Neural cell (in vitro differentiated cells): ENCODE measurements around the gene KIAA1586. TPM values are rescaled to one million over a fixed set of nuclear protein-coding genes. Genes with fewer than 3 reads are reported as not detected.
A peak's percentile ranks its signal among the peaks of the same experiment; 100 is the strongest.
"Not testable (repeated sequence)": the region's sequence is repeated elsewhere in the genome, so short reads cannot be mapped to it uniquely, and the experiment has no call there.

Experiments used
- H2AFZ ChIP-seq: fragments of 200-600, 300-800 bp; sonication (generic), shearing (Covaris generic); 2 replicates; pipeline ENCODE4 v1.6.0; 2014; ENCODE audit warnings: low read depth, mild to moderate bottlenecking, antibody characterized with exemption, low read length, moderate library complexity
- H3F3A ChIP-seq: fragments of 200-600 bp; shearing (Covaris generic); 2 replicates; pipeline ENCODE4 v1.6.1; 2016; ENCODE audit warnings: mild to moderate bottlenecking, moderate library complexity, mixed read lengths, antibody characterized with exemption, low read length; ENCODE audit not compliant: insufficient read depth, poor library complexity, severe bottlenecking
- H3K27ac ChIP-seq: fragments of 200-600, 300-800 bp; sonication (generic), shearing (Covaris generic); 2 replicates; pipeline ENCODE4 v1.5.1; 2014; ENCODE audit warnings: mild to moderate bottlenecking, low read length, moderate library complexity
- H3K27me3 ChIP-seq: fragments of 300-800, 200-600 bp; sonication (generic), shearing (Covaris generic); 2 replicates; pipeline ENCODE4 v1.6.0; 2014; ENCODE audit warnings: mild to moderate bottlenecking, low read depth, low read length, moderate library complexity; ENCODE audit not compliant: insufficient read depth
- H3K36me3 ChIP-seq: fragments of 300-800, 200-600 bp; sonication (generic), shearing (Covaris generic); 2 replicates; pipeline ENCODE4 v1.5.1; 2014; ENCODE audit warnings: mild to moderate bottlenecking, antibody characterized with exemption, low read length, moderate library complexity; ENCODE audit not compliant: insufficient read depth
- H3K4me2 ChIP-seq: fragments of 300-800, 200-600 bp; sonication (generic), shearing (Covaris generic); 2 replicates; pipeline ENCODE4 v1.6.0; 2014; ENCODE audit warnings: mild to moderate bottlenecking, low read length
- H3K4me3 ChIP-seq: fragments of 300-800, 200-600 bp; sonication (generic), shearing (Covaris generic); 2 replicates; pipeline ENCODE4 v1.5.1; 2014; ENCODE audit warnings: mild to moderate bottlenecking, low read length, moderate library complexity
- H3K79me2 ChIP-seq: fragments of 200-600 bp; shearing (Covaris generic); replicated peaks from 2 replicates; pipeline ENCODE4 v1.6.0; 2014; ENCODE audit warnings: mild to moderate bottlenecking, low read length, moderate library complexity; ENCODE audit not compliant: insufficient read depth
- H3K9ac ChIP-seq: fragments of 300-800, 200-600 bp; sonication (generic), shearing (Covaris generic); 2 replicates; pipeline ENCODE4 v1.6.1; 2016; ENCODE audit warnings: mild to moderate bottlenecking, low read length, mixed read lengths
- H3K9me2 ChIP-seq: fragments of 200-600 bp; shearing (Covaris generic); 2 replicates; pipeline ENCODE4 v1.6.1; 2016; ENCODE audit warnings: mild to moderate bottlenecking, low read length, mixed read lengths; ENCODE audit not compliant: insufficient read depth
- H3K9me3 ChIP-seq: fragments of 200-600, 300-800 bp; sonication (generic), shearing (Covaris generic); 2 replicates; pipeline ENCODE4 v1.6.1; 2016; ENCODE audit warnings: mild to moderate bottlenecking, mixed run types, low read length, moderate library complexity, mixed read lengths
- H4K20me1 ChIP-seq: fragments of 200-600 bp; shearing (Covaris generic); 2 replicates; pipeline ENCODE4 v1.6.1; 2016; ENCODE audit warnings: mild to moderate bottlenecking, mixed run types; ENCODE audit not compliant: insufficient read depth
- CTCF ChIP-seq: fragments of 450-650 bp; IDR thresholded peaks from 2 replicates; pipeline ENCODE4 v1.5.1; 2014; ENCODE audit warnings: antibody characterized with exemption, mild to moderate bottlenecking, moderate library complexity; ENCODE audit not compliant: poor library complexity, severe bottlenecking
- EP300 ChIP-seq: fragments of 450-650 bp; conservative IDR thresholded peaks from 2 replicates; pipeline ENCODE4 v1.6.1; 2014; ENCODE audit warnings: antibody characterized with exemption, mild to moderate bottlenecking, moderate library complexity; ENCODE audit not compliant: poor library complexity, severe bottlenecking
- EZH2 ChIP-seq: fragments of 200-600, 300-800 bp; shearing (Covaris generic), sonication (generic); IDR thresholded peaks from 2 replicates; pipeline ENCODE4 v1.6.1; 2014; ENCODE audit warnings: antibody characterized with exemption, low read length, borderline replicate concordance, mild to moderate bottlenecking; ENCODE audit not compliant: insufficient read depth, poor library complexity, severe bottlenecking
- MXI1 ChIP-seq: fragments of 450-650 bp; conservative IDR thresholded peaks from 2 replicates; pipeline ENCODE4 v1.6.1; 2014; ENCODE audit warnings: antibody characterized with exemption, mild to moderate bottlenecking; ENCODE audit not compliant: poor library complexity, severe bottlenecking
- POLR2AphosphoS5 ChIP-seq: IDR thresholded peaks from 2 replicates; pipeline ENCODE4 v1.6.1; 2012
- RAD21 ChIP-seq: fragments of 450-650 bp; conservative IDR thresholded peaks from 2 replicates; pipeline ENCODE4 v1.6.1; 2014; ENCODE audit warnings: antibody characterized with exemption, mild to moderate bottlenecking, moderate library complexity
- SMC3 ChIP-seq: fragments of 450-650 bp; conservative IDR thresholded peaks from 2 replicates; pipeline ENCODE4 v1.6.1; 2014; ENCODE audit warnings: antibody characterized with exemption, mild to moderate bottlenecking, moderate library complexity; ENCODE audit not compliant: poor library complexity
- TAF1 ChIP-seq: IDR thresholded peaks from 2 replicates; pipeline ENCODE4 v1.6.1; 2012; ENCODE audit warnings: low read depth
- polyA minus RNA-seq: library from RNA; depleted of rRNA, polyadenylated mRNA; stranded (reverse); fragments of >200 nt; gene quantifications from 2 replicates; pipeline ENCODE4 v1.2.3, GENCODE V29; 2014
- polyA plus RNA-seq: library from polyadenylated mRNA; depleted of rRNA; stranded (reverse); fragments of >200 nt; gene quantifications from 2 replicates; pipeline ENCODE4 v1.2.3, GENCODE V29; 2014
- TF ChIP-seq, protein P1 (sequence below): IDR thresholded peaks from 2 replicates; pipeline ENCODE4 v1.6.1; 2012; ENCODE audit warnings: borderline replicate concordance

The KIAA1586 gene
- 27.1 and 34.4 TPM in 2 replicates for polyA plus RNA-seq
- 103 and 111 TPM in 2 replicates for polyA minus RNA-seq

GRCh38 chr6:57046332-57047256 lies at the start of gene KIAA1586:
Gene KIAA1586 (plus strand): TSS chr6:57046693. CDS start chr6:57046756, 63 bp downstream.
- H3K36me3 ChIP-seq, H3K27me3 ChIP-seq, H3F3A ChIP-seq, H4K20me1 ChIP-seq, H3K9me3 ChIP-seq, H3K9me2 ChIP-seq: not testable (repeated sequence)
- peak within 1 kb of the TSS; percentile 95 for H3K4me2 ChIP-seq
- TF ChIP-seq, protein P1, sequence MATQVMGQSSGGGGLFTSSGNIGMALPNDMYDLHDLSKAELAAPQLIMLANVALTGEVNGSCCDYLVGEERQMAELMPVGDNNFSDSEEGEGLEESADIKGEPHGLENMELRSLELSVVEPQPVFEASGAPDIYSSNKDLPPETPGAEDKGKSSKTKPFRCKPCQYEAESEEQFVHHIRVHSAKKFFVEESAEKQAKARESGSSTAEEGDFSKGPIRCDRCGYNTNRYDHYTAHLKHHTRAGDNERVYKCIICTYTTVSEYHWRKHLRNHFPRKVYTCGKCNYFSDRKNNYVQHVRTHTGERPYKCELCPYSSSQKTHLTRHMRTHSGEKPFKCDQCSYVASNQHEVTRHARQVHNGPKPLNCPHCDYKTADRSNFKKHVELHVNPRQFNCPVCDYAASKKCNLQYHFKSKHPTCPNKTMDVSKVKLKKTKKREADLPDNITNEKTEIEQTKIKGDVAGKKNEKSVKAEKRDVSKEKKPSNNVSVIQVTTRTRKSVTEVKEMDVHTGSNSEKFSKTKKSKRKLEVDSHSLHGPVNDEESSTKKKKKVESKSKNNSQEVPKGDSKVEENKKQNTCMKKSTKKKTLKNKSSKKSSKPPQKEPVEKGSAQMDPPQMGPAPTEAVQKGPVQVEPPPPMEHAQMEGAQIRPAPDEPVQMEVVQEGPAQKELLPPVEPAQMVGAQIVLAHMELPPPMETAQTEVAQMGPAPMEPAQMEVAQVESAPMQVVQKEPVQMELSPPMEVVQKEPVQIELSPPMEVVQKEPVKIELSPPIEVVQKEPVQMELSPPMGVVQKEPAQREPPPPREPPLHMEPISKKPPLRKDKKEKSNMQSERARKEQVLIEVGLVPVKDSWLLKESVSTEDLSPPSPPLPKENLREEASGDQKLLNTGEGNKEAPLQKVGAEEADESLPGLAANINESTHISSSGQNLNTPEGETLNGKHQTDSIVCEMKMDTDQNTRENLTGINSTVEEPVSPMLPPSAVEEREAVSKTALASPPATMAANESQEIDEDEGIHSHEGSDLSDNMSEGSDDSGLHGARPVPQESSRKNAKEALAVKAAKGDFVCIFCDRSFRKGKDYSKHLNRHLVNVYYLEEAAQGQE: peak; percentile 21
- TF ChIP-seq EP300 (peak; percentile 57), MXI1 (peak; percentile 77), RAD21 (peak; percentile 20), POLR2AphosphoS5 (peak; percentile 80)
- peak within 1 kb of the TSS; percentile 74 for H3K4me3 ChIP-seq
- peak within 1 kb of the TSS; percentile 76 for H3K27ac ChIP-seq
- peaks cover 25% of the 10 kb centered on the region for H3K79me2 ChIP-seq
- peak within 1 kb of the TSS; percentile 70 for H3K9ac ChIP-seq
- peak within 1 kb of the TSS; percentile 41 for H2AFZ ChIP-seq

DNA sequence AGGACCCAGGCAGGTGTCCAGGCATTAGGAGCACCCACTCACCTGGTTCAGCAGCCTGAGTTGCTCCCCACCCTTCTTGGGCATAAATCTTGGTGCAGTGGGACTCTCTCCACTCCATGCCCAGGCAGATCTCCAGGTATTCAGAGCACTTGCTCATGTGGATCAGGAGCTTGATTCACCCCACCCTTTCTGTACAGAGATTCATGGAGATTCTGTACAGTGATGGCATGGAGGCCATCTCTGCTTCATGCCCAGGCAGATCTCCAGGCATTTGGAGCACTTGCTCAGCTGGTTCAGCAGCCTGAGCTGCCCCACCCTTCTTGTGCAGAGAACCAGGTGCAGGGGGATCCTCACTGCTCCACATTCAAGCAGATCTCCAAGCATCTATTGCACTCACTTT lies 47.4 kb upstream of the KIAA1586 start:
- Histone ChIP-seq H4K20me1 (no peaks in the 10 kb centered on the region), H3K79me2 (no peaks in the 10 kb centered on the region), H3K4me2 (no peak overlapping the region), H2AFZ (no peak overlapping the region), H3K9ac (no peak overlapping the region), H3K36me3 (no peaks in the 10 kb centered on the region), H3K27ac (no peak overlapping the region), H3K27me3 (no peaks in the 10 kb centered on the region), H3F3A (no peaks in the 10 kb centered on the region), H3K4me3 (no peak overlapping the region), H3K9me2 (no peaks in the 10 kb centered on the region), H3K9me3 (no peaks in the 10 kb centered on the region)
- TF ChIP-seq EP300: no peak
- TF ChIP-seq RAD21: no peak
- no peak for TF ChIP-seq TAF1
- TF ChIP-seq, protein P1: no peak
- TF ChIP-seq SMC3: no peak
- no peak for TF ChIP-seq CTCF
- no peak for TF ChIP-seq EZH2
- no peak for TF ChIP-seq POLR2AphosphoS5
- TF ChIP-seq MXI1: no peak

DNA sequence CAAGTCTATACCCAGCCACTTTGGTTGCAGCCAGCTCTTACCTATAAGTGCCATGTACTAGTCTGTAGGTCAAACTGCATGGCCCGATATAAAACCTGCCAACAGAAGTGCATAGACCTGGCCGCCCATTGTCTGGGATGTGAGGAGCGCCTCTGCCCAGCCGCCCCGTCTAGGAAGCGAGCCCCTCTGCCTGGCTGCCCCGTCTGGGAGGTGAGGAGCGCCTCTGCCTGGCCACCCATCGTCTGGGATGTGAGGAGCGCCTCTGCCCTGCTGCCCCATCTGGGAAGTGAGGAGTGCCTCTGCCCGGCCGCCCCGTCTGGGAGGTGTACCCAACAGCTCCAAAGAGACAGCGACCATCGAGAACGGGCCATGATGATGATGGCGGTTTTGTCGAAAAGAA lies 46.7 kb upstream of the KIAA1586 start:
- H3F3A ChIP-seq, H4K20me1 ChIP-seq, H3K36me3 ChIP-seq, H3K9ac ChIP-seq, H2AFZ ChIP-seq, H3K9me3 ChIP-seq, H3K79me2 ChIP-seq, H3K9me2 ChIP-seq, H3K4me3 ChIP-seq, H3K4me2 ChIP-seq, H3K27ac ChIP-seq, H3K27me3 ChIP-seq: not testable (repeated sequence)
